ENCODE data around the gene COL5A1. TPM values are rescaled to one million over a fixed set of nuclear protein-coding genes. Genes with fewer than 3 reads are reported as not detected.

The COL5A1 gene
- polyA plus RNA-seq, 3 donors: 0.01 TPM; not detected in 2

GRCh38 chr9:134621558-134622110, 20.0 kb upstream of the COL5A1 start:
- 93% methylated on average over 12 of the region's 12 CpGs for WGBS (ENCODE audit: insufficient coverage)
- no peaks in the 10 kb centered on the region for H3K79me2 ChIP-seq (ENCODE audit: insufficient read depth, low read length)
- no peaks in the 10 kb centered on the region for H4K20me1 ChIP-seq (ENCODE audit: insufficient read depth, low read length)
- H3K4me3 ChIP-seq (replicated peaks in 1 of 3; ENCODE audit: low read depth in 2 of 3, low read length in 3 of 3): no peak overlapping the region
- H3K4me1 ChIP-seq (ENCODE audit: control insufficient read depth in 1 of 2, insufficient read depth in 2 of 2, low read length in 2 of 2): no peaks in the 10 kb centered on the region
- no peaks in the 10 kb centered on the region for H3K4me1 Mint-ChIP-seq
- H3K27ac ChIP-seq (ENCODE audit: low read depth in 1 of 2, low read length in 2 of 2): no peak overlapping the region
- DNase-seq: no peak
- H3K27me3 ChIP-seq (ENCODE audit: control insufficient read depth in 2 of 2, insufficient read depth in 2 of 2, low read length in 2 of 2): no peaks in the 10 kb centered on the region
- H3K9me3 Mint-ChIP-seq: peaks cover 0 to 1% (median 0%) of the 10 kb centered on the region in 7 donors
- no peaks in the 10 kb centered on the region for H3K36me3 ChIP-seq (replicated peaks in 1 of 2; ENCODE audit: control insufficient read depth in 1 of 2, insufficient read depth in 2 of 2, low read length in 2 of 2)
- H3K27ac Mint-ChIP-seq: no peak overlapping the region
- TF ChIP-seq CTCF (IDR thresholded peaks at IDR 0.05): no peak
- no peak overlapping the region for H3K4me2 ChIP-seq (replicated peaks; ENCODE audit: extremely low read depth, low read length, poor library complexity, severe bottlenecking)
- no peak overlapping the region for H2AFZ ChIP-seq (ENCODE audit: insufficient read depth, low read depth, low read length, poor library complexity, severe bottlenecking)
- H3K9ac ChIP-seq (ENCODE audit: insufficient read depth, low read length, poor library complexity, severe bottlenecking): no peak overlapping the region
- intact Hi-C loops (cut with micrococcal nuclease): no loop called here
- peaks cover 3 to 7% (median 7%) of the 10 kb centered on the region in 3 donors for H3K27me3 Mint-ChIP-seq (ENCODE audit: low read depth in 3 of 3)
- no peaks in the 10 kb centered on the region for H3K36me3 Mint-ChIP-seq
- no peak overlapping the region for H3K4me3 Mint-ChIP-seq
- no peaks in the 10 kb centered on the region for H3K9me3 ChIP-seq (replicated peaks in 1 of 2; ENCODE audit: control insufficient read depth in 1 of 2, insufficient read depth in 1 of 2, low read length in 2 of 2)

- Mint-ChIP-seq H3K27ac (peak overlapping the region in 1 of 7 donors; percentile 69), H3K27me3 (ENCODE audit: low read depth in 3 of 3) (peaks cover 3 to 7% (median 7%) of the 10 kb centered on the region in 3 donors), H3K4me1 (no peaks in the 10 kb centered on the region), H3K9me3 (peaks cover 0 to 1% (median 0%) of the 10 kb centered on the region in 7 donors), H3K36me3 (no peaks in the 10 kb centered on the region), H3K4me3 (no peak overlapping the region)
- no peaks in the 10 kb centered on the region for H4K20me1 ChIP-seq (ENCODE audit: insufficient read depth, low read length)
- H3K4me2 ChIP-seq (replicated peaks; ENCODE audit: extremely low read depth, low read length, poor library complexity, severe bottlenecking): no peak overlapping the region
- no peaks in the 10 kb centered on the region for H3K4me1 ChIP-seq (ENCODE audit: control insufficient read depth in 1 of 2, insufficient read depth in 2 of 2, low read length in 2 of 2)
- WGBS (ENCODE audit: insufficient coverage): 90% methylated on average over 6 of the region's 6 CpGs
- H3K4me3 ChIP-seq (replicated peaks in 1 of 3; ENCODE audit: low read depth in 2 of 3, low read length in 3 of 3): no peak overlapping the region
- no peaks in the 10 kb centered on the region for H3K36me3 ChIP-seq (replicated peaks in 1 of 2; ENCODE audit: control insufficient read depth in 1 of 2, insufficient read depth in 2 of 2, low read length in 2 of 2)
- no peaks in the 10 kb centered on the region for H3K27me3 ChIP-seq (ENCODE audit: control insufficient read depth in 2 of 2, insufficient read depth in 2 of 2, low read length in 2 of 2)
- no peak overlapping the region for H2AFZ ChIP-seq (ENCODE audit: insufficient read depth, low read depth, low read length, poor library complexity, severe bottlenecking)
- intact Hi-C loops (cut with micrococcal nuclease): no loop called here
- H3K79me2 ChIP-seq (ENCODE audit: insufficient read depth, low read length): no peaks in the 10 kb centered on the region
- H3K27ac ChIP-seq (ENCODE audit: low read depth in 1 of 2, low read length in 2 of 2): no peak overlapping the region
- H3K9ac ChIP-seq (ENCODE audit: insufficient read depth, low read length, poor library complexity, severe bottlenecking): no peak overlapping the region
- no peaks in the 10 kb centered on the region for H3K9me3 ChIP-seq (replicated peaks in 1 of 2; ENCODE audit: control insufficient read depth in 1 of 2, insufficient read depth in 1 of 2, low read length in 2 of 2)
- DNase-seq: no peak
- no peak for TF ChIP-seq CTCF (IDR thresholded peaks at IDR 0.05)
Measured at GRCh38 chr9:134622896-134623257, 18.7 kb upstream of the COL5A1 start.

Data from CD14-positive monocyte (primary cell).